NCI-H2107 (cell line): ENCODE measurements around the gene PPM1G.
A peak's percentile ranks its signal among the peaks of the same experiment; 100 is the strongest.
"Not testable (repeated sequence)": the region's sequence is repeated elsewhere in the genome, so short reads cannot be mapped to it uniquely, and the experiment has no call there.

Source experiments
- DNase-seq: peaks from one replicate; lab custom pipeline; 2025; lab: John Stamatoyannopoulos, UW

The PPM1G gene, protein sequence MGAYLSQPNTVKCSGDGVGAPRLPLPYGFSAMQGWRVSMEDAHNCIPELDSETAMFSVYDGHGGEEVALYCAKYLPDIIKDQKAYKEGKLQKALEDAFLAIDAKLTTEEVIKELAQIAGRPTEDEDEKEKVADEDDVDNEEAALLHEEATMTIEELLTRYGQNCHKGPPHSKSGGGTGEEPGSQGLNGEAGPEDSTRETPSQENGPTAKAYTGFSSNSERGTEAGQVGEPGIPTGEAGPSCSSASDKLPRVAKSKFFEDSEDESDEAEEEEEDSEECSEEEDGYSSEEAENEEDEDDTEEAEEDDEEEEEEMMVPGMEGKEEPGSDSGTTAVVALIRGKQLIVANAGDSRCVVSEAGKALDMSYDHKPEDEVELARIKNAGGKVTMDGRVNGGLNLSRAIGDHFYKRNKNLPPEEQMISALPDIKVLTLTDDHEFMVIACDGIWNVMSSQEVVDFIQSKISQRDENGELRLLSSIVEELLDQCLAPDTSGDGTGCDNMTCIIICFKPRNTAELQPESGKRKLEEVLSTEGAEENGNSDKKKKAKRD

DNA sequence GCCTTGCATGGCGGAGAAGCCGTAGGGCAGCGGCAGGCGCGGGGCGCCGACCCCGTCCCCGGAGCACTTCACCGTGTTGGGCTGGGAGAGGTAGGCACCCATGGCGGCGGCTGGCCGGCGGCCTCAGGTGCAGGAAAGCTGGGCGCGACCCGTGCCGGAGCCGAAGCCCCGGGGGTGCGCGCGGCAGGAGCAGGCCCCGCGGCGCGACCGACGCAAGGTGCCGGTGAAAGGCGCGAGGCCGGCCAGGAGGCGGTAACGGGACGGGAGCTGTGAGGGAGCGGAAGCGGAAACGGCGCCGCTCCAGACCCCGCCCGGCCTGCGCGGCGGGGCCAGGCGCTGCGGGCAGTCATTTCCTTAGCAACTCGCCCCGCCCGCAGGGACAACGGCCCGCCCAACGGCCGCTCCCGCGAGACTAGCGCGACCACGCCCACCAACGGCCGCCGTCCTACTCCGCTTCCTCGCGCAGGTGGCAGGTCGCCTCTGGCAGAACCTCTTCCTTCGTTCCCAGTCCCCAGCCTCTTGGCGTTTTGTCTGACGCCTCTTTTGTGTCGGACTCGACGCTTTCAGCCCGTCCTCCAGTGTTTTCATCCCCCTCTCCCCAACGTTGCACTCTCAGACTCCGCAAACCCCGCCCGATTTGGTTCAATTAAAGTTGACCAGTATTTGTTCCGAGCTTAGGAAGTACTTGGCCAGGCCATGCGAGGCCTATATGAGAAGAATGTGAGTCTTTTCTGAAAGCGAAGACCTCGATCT lies at the start of gene PPM1G:
TSS of gene PPM1G (minus strand) at position 271 of the 753 bp plus-strand sequence. CDS start at position 102, 169 bp downstream.
- peak; percentile 91 for DNase-seq

DNA sequence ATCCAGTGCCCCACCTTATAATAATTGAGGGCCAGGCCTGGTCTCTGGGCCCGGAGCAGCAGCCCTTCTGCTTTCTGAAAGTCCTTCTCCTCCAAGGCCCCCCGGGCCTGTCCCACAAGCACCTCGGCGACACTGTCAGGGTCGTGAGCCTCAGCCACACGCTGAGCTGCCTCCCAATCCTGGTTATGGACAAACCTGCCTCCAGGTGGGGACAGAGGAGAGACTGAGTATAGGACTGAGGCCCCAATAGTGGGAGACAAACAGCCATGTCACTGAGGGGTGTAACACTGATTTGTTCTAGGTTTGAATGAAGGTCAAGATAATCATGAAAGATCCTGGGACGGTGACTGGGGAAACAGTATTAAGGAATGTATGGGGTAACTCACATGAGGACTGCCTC lies 44.6 kb upstream of the PPM1G start:
- no peak for DNase-seq

DNA sequence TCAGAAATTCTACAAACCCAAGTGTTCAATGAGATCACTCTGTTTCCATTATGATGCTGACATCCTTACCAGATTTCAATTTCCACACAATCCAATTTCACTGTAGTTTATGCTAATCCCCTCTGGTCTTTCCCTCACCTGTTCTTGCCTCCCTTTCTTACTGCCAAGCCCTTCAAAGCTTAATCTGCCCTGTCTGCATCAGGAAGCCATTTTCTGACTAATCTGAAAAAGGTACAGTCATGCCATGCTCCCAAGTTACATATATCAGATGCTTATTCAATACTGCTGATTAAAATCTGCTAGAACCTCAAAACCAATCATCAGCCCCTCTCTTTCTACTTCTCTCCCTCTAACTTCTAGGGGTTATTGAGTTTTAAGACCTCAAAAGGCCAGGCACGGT lies 41.7 kb upstream of the PPM1G start:
- no peak for DNase-seq

DNA sequence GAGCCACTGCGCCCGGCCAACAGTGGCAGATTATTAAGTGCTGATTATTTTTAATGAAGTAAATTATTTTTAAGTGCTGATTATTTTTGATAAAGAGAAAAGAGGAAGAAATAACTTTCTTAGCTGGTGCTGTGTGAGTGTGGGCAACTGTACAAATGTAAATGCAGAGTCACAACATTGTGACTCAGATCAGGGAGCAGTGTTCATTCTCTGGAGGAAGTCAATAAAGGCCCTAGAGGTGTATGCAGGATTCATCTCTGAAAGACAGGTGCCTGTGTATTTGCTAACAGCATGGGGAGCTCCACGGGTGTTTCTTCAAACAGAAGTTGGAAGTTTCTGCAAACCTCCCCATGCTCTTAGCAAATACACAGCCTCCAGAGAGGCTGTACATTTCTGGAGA lies 39.0 kb upstream of the PPM1G start:
- no peak for DNase-seq

DNA sequence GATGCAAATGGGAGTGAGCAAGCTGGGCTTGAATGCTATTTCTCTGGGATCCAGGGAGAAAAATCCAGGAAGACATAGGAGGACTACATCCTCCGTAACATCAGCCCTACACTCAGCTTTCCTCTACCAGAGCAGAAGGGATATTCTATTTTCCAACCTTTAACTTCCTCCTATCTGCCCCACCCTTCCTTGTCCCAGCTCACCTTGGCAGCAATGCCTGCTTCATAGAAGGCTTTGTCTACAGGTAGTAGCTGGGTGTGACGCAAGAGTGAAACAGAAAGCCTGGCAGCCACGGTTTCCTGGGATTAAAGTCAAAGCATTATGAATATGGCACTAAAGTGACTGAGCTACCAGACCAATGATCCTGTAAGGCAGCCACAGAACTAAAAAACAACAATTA lies 36.7 kb upstream of the PPM1G start:
- peak; percentile 13 for DNase-seq

DNA sequence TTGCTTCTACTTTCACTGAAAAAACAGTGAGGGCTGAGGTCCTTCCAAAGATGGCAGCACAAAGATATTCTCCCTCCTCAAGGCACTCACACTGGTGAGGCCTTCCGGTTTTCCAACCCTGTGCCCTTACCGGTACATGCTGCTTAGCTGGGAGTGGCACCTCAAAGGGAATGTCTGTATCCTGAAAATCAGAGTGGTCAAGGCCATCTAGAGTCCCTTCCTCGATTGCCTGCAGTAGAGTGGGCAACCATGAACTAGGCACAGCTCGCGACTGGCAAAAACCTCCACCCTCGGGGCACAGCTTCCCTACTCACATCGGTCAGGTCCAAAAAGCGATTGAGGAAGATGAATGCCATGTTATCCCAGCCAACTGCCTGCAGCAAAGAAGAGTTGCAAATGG lies 36.2 kb upstream of the PPM1G start:
- no peak for DNase-seq

DNA sequence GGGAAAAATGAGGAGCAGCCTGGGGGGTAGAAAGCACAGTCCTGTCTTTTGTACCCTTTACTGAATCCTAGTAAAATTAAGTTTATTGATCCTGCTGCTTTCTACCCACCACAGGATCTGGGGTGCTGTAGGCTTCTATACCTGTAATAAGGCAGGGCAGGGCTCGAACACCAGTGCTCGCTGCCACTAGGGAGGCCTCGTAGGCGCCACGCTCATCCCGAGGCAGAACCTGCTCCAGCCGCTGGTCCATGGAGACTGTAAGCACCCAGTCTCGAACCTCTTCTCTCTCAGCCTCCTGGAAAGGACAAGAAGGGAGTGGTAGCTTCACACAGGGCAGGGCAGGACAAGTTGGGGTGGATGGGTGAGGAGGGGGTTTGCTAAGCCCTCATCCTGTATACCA lies 35.8 kb upstream of the PPM1G start:
- DNase-seq, result no peak

DNA sequence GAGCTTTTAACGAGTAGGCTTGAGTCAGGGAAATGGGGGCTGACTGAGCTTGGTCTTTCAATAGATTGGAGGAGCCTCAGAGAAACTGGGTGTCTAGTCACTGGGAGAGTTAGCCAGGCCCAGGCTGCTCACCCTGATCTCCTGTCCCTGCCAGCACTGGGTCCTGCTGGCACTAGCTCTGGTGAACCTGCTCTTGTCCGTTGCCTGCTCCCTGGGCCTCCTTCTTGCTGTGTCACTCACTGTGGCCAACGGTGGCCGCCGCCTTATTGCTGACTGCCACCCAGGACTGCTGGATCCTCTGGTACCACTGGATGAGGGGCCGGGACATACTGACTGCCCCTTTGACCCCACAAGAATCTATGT lies 33.5 kb upstream of the PPM1G start:
- DNase-seq, result no peak

DNA sequence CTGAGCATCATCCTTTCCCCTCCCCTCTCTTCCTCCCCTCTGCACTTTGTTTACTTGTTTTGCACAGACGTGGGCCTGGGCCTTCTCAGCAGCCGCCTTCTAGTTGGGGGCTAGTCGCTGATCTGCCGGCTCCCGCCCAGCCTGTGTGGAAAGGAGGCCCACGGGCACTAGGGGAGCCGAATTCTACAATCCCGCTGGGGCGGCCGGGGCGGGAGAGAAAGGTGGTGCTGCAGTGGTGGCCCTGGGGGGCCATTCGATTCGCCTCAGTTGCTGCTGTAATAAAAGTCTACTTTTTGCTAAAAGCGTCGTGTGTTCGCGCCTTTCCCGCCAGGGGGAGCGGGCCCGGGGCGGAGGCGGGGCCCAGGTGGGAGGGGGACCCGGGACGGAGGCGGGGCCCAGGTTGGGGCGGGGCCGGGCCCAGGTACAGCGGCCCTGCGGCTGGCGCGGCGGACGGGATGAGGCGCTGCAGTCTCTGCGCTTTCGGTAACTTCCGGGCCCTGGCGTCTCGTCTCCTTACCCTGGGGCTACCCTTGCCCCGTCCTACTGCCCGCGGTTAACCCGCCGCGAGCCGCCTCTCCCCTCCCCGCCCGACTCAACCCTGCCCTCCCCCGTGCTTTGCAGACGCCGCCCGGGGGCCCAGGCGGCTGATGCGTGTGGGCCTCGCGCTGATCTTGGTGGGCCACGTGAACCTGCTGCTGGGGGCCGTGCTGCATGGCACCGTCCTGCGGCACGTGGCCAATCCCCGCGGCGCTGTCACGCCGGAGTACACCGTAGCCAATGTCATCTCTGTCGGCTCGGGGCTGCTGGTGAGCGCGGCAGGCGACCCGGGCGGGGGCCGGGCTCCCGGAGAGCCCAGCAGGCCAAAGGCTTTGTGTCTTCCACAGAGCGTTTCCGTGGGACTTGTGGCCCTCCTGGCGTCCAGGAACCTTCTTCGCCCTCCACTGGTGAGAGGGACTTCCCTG lies 32.8 kb upstream of the PPM1G start, which contains the start of gene KRTCAP3:
TSS of gene KRTCAP3 (plus strand) at position 424 of the 962 bp plus-strand sequence. CDS start at position 456, 32 bp downstream.
- DNase-seq, result peak; percentile 8

DNA sequence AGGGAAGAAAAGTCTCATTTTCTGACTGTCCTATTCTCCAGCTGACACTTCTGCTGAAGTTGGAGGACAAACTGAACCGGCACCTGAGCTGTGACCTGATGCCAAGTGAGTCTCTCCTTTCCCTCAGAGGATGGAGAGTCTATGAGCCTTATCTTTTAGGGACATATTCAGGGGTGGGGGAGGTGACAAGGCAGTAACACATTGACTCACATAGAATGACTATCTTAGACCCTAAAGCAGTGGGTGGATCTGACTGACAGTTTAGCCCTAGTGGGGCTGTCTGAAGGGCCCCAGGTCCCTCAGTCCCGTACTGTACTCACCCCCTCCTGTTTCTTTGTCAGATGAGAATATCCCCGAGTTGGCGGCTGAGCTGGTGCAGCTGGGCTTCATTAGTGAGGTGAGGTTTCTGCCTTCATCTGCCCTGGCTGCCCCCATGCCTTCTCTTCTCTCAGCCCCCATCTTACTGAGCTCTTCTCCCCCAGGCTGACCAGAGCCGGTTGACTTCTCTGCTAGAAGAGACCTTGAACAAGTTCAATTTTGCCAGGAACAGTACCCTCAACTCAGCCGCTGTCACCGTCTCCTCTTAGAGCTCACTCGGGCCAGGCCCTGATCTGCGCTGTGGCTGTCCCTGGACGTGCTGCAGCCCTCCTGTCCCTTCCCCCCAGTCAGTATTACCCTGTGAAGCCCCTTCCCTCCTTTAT lies 32.0 kb upstream of the PPM1G start:
- DNase-seq, result no peak

DNA sequence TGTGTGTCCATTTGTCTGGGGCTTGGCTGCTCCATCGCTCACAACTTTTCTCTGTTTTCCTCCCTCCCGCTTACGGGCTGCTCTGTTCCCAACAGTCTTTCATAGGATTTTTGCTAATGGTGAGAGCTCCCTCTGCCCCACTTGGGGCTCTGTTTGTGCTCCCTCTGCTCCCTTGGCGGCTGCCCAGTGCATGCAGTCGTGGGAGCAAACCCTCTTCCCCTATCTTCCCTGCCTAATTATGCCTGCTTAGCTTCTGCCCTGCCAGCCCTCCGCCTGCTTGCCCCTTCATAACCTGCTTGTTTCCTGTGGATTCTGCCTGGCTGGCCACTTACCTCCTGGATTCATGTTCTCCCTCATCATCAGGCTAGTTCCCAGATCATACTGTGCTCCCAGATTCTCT lies 26.2 kb upstream of the PPM1G start:
- DNase-seq, result no peak

DNA sequence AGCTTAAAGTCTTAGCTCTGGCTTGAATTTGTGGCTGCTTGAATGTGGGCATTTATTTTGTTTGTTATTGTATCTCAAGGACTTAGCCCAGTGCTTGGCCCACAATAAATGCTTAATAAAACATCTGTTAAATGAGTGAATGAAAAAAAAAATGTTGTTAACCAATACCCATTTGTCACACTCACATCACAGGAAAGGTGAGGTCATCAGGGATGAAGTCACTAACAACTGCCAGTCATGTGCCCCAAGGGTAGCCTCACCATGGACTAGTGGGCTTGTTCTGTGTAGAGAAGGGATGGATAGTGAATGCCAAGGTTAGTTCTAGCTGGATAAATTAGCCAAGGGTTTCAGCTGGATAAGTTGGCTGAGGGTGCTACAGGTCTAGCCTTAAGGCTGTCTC lies 22.0 kb upstream of the PPM1G start:
- DNase-seq, result no peak

DNA sequence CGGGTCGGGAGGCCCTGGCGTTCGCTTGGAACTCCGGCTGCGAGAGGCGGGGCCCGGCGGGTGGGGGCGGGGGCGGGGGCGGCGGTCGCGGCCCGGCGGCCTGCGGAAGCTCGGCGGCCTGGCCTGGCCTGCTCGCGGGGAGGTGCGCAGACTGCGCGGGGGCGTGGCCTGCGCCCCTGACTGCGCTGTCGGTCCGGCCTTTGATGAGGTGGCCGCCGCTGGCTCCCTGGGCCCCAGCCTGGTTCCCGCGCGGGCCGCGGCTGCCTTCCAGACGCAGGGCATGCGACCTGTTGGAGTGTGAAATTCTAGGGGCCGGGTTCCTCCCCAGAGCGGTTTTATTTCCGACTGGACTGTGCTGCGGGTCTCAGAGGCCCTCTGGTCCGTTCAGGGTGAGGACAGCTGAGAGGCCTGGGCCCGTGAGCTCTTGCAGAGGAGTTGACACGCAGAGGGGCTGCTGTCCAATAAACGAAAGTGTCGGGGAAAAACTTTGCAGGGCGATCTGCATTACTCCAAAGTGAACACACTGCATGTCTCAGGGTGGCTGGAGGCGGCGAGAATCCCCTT lies 19.7 kb upstream of the PPM1G start:
- DNase-seq, result no peak

DNA sequence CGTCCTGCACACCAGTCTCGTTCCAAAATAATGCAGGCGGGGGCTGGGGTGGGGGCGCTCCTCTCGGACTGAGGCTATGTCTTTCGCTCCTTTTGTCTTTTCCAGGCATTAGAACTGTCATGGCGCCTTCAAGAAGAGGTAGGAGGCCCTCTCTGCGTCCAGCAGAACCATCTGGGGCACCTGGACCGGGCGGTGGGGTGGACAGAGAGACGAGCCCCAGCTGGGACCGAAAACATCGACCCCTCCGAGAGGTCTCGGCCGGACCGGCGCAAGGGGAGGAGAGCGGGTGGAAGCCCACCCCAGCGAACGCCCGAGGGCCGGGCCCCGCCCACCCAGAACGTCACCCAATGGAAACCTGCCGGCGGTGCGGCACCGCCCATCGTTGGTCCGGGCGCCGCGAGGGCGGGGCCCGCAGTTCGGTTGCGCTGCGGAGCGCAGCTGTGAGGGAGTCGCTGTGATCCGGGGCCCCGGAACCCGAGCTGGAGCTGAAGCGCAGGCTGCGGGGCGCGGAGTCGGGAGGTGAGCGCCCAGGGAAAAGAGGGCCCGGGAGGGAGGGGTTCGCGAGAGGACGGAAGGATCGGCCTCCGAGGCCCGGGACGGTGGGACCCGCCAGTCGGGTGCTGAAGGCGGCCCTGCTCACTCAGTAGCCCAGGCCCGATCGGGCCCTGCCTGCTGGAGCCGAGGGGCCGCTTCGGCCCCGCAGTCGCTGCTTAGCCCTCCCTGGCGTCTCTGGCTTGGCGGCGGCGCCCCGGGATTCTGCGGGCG lies 19.0 kb upstream of the PPM1G start, which contains the start of gene NRBP1:
TSS of gene NRBP1 (plus strand) at position 419 of the 765 bp plus-strand sequence. CDS start 4,643 bp downstream, outside the sequence.
- peak; percentile 84 for DNase-seq

DNA sequence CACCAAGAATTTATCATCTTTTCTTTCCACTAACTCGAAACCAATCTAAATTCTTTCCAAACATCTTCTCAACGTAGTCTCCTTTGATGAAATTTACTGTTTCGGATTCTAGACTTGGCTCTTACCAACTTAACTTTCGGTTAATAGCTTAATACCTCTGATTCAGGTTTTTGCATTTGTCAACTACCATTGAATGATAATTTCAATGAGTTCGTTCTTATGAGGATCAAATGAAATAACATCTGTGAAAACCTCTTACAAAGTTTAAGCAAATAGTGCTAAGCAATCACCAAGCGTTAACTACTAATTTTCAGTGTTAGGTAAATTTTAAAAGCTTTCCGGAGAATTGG lies 18.4 kb upstream of the PPM1G start:
- DNase-seq, result no peak

DNA sequence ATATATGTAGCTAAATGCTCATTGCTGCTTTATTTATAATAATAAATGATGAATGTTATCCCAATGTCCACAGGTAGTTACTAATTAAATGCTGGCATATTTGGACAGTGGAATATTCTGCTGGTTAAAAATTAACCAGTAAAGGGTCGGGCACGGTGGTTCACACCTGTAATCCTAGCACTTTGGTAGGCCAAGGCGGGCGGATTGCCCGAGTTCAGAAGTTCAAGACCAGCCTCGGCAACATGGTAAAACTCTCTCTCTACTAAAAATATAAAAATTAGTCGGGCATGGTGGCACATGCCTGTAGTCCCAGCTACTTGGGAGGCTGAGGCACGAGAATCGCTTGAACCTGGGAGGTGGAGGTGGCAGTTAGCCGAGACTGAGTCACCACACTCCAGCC lies 15.6 kb upstream of the PPM1G start:
- not testable (repeated sequence) for DNase-seq

DNA sequence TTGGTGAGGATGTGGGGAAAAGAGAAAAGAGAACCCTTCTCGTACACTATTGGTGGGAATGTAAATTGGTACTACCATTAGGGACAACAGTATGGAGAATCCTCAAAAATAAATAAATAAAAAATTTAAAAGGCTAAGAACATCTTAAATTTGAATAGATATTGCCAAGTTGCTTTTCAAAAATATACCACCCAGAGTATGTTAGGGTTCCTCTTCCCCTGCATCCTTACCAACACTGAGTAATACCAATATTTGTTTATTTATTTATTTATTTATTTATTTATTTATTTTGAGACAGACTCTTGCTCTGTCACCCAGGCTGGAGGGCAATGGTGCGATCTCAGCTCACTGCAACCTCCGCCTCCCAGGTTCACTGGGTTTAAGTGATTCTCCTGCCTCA lies 13.6 kb upstream of the PPM1G start:
- DNase-seq, result no peak

DNA sequence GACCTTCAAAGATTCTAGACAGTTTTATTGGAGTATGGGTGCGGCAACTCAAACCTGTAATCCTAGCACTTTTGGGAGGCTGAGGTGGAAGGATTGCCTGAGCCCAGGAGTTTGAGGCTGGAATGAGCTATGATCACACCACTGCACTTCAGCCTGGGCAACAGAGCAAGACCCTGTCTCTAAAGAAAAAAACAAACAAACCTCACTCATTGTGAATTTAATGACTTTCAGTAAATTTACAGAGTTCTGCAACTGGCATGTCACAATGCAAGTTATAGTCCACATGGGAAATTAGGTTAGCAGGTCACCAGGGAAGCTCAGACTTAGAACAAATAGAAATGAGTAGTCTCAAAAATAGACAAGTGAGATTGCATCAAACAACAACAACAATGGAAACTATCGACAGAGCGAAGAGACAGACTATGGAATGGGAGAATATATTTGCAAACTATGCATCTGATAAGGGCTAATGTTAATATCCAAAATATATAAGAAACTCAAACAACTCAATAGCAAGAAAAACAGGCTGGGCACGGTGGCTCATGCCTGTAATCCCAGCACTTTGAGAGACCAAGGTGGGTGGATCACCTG lies 12.4 kb upstream of the PPM1G start:
- no peak for DNase-seq

DNA sequence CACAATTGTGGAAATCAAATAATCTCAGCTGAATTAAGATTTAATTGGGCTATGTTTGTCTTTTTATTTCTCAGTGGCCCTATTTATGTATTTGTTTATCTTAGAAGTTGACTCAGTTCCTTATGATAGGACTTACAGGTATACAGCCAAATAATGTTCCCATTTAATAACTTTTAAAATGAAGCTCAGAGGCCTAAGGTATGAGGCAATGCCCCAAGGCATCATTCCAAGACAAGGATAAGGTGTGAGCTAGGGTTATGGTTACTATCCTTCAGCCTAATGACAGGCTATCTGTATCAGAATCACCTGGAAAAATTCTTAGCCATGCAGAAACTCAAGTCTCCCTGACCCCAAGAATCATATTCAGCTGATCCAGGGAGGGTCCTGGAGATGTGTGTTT lies 11.6 kb upstream of the PPM1G start:
- DNase-seq, result no peak

DNA sequence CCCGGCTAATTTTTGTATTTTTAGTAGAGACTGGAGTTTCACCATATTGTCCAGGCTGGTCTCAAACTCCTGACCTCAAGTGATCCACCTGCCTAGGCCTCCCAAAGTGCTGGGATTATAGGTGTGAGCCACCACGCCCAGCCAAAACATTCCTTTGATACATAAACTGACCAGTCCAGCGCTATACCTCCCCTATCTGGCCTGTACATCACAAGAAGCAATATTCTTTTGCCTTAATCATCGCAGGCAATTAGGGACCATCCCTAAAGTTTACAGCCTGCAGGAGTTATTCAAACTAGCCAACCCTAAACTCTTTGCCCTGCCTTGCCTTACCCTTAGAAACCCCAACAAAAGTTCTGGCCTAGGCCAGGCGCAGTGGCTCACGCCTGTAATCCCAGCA lies 6.8 kb upstream of the PPM1G start:
- no peak for DNase-seq
